Loucy (cell line): Measurements from ENCODE around the gene ITGA11.

Experiments used
- EZH2phosphoT487 ChIP-seq: fragments of 200-600 bp; IDR thresholded peaks from 2 replicates; pipeline ENCODE4 v1.6.1; 2018; ENCODE audit warnings: antibody characterized with exemption, mild to moderate bottlenecking, moderate library complexity, borderline replicate concordance
- TF ChIP-seq, protein P1 (sequence below): fragments of 200-600 bp; sonication (generic); conservative IDR thresholded peaks from 2 replicates; pipeline ENCODE4 v1.5.1; 2014; ENCODE audit warnings: mild to moderate bottlenecking, antibody characterized with exemption, low read length

GRCh38 chr15:68302729-68303128 lies 129.2 kb downstream of the ITGA11 start:
- TF ChIP-seq, protein P1, sequence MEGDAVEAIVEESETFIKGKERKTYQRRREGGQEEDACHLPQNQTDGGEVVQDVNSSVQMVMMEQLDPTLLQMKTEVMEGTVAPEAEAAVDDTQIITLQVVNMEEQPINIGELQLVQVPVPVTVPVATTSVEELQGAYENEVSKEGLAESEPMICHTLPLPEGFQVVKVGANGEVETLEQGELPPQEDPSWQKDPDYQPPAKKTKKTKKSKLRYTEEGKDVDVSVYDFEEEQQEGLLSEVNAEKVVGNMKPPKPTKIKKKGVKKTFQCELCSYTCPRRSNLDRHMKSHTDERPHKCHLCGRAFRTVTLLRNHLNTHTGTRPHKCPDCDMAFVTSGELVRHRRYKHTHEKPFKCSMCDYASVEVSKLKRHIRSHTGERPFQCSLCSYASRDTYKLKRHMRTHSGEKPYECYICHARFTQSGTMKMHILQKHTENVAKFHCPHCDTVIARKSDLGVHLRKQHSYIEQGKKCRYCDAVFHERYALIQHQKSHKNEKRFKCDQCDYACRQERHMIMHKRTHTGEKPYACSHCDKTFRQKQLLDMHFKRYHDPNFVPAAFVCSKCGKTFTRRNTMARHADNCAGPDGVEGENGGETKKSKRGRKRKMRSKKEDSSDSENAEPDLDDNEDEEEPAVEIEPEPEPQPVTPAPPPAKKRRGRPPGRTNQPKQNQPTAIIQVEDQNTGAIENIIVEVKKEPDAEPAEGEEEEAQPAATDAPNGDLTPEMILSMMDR = no peak
- no peak for TF ChIP-seq EZH2phosphoT487
